Measurements from ENCODE around the gene SLC33A1.

DNA sequence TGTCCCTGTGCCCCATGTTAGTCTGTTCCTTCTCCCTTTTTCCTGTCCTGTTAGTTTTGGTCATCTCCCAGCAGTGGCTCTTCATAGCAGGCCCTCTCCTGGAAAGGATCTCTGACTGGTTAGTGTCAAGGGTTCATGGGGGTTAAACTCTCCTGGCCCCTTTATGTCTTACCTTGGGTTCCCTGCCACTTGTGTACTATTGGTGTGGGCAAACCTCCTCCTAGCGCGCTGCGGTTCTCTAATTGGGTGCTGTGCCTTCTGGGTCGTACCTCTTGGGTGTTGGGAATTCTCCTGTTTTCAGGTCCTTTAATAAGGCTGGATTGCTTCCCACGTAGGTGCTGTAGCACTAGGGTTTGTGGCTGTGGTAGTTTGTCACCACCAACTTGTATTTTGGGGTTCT is 35.0 kb upstream of the SLC33A1 start:
- TF ChIP-seq, protein P1, sequence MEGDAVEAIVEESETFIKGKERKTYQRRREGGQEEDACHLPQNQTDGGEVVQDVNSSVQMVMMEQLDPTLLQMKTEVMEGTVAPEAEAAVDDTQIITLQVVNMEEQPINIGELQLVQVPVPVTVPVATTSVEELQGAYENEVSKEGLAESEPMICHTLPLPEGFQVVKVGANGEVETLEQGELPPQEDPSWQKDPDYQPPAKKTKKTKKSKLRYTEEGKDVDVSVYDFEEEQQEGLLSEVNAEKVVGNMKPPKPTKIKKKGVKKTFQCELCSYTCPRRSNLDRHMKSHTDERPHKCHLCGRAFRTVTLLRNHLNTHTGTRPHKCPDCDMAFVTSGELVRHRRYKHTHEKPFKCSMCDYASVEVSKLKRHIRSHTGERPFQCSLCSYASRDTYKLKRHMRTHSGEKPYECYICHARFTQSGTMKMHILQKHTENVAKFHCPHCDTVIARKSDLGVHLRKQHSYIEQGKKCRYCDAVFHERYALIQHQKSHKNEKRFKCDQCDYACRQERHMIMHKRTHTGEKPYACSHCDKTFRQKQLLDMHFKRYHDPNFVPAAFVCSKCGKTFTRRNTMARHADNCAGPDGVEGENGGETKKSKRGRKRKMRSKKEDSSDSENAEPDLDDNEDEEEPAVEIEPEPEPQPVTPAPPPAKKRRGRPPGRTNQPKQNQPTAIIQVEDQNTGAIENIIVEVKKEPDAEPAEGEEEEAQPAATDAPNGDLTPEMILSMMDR (IDR thresholded peaks at IDR 0.05) = no peak
- TF ChIP-seq POLR2AphosphoS5 (IDR thresholded peaks at IDR 0.05; ENCODE audit: insufficient read depth in 1 of 2, low read depth in 1 of 2) = no peak

All from vagina (tissue), 2 donors.